Neuronal stem cell (in vitro differentiated cells): ENCODE measurements around the gene MYBBP1A.

Experiments used
- DNase-seq: peaks from one replicate; pipeline ENCODE4 v3.0.0-alpha.2; 2013; ENCODE audit warnings: low spot score
- H2AFZ ChIP-seq: one replicate; pipeline ENCODE4 v1.6.1; 2013; ENCODE audit warnings: mild to moderate bottlenecking, low read length, inconsistent platforms
- H2AK5ac ChIP-seq: 2 replicates; pipeline ENCODE4 v1.6.1; 2013; ENCODE audit warnings: low read depth, mild to moderate bottlenecking, inconsistent platforms, low read length, moderate library complexity, mixed read lengths
- H2BK120ac ChIP-seq: 2 replicates; pipeline ENCODE4 v1.6.1; 2013; ENCODE audit warnings: low read depth, mild to moderate bottlenecking, inconsistent platforms, low read length, moderate library complexity, mixed read lengths
- H2BK12ac ChIP-seq: one replicate; pipeline ENCODE4 v1.6.1; 2013; ENCODE audit warnings: low read length, inconsistent platforms
- H2BK15ac ChIP-seq: 2 replicates; pipeline ENCODE4 v1.6.1; 2013; ENCODE audit warnings: mild to moderate bottlenecking, low read length, inconsistent platforms, mixed read lengths
- H2BK5ac ChIP-seq: one replicate; pipeline ENCODE4 v1.6.1; 2013; ENCODE audit warnings: inconsistent platforms, mild to moderate bottlenecking, low read length, moderate library complexity
- H3K14ac ChIP-seq: one replicate; pipeline ENCODE4 v1.6.1; 2013; ENCODE audit warnings: low read length, inconsistent platforms
- H3K18ac ChIP-seq: 2 replicates; pipeline ENCODE4 v1.6.1; 2013; ENCODE audit warnings: low read length, inconsistent platforms
- H3K23ac ChIP-seq: 2 replicates; pipeline ENCODE4 v1.6.1; 2013; ENCODE audit warnings: low read depth, mild to moderate bottlenecking, mixed read lengths, low read length, inconsistent platforms; ENCODE audit not compliant: poor library complexity
- H3K27ac ChIP-seq: replicated peaks from 3 replicates; pipeline ENCODE4 v1.5.1; 2013; ENCODE audit warnings: low read length, inconsistent platforms
- H3K27me3 ChIP-seq, 3 experiments: 2 replicates each; pipeline ENCODE4 v1.6.1; 2013; ENCODE audit warnings: low read length in 3 of 3, mild to moderate bottlenecking in 2 of 3, inconsistent platforms in 1 of 3, low read depth in 1 of 3, mixed read lengths in 1 of 3, moderate library complexity in 1 of 3; ENCODE audit not compliant: control insufficient read depth in 3 of 3, insufficient read depth in 3 of 3
- H3K36me3 ChIP-seq, 2 donors: replicated peaks in 1 of 2; 2 replicates each; pipeline ENCODE4 v1.6.1; 2013; ENCODE audit warnings: low read length in 2 of 2; ENCODE audit not compliant: control insufficient read depth in 2 of 2, insufficient read depth in 2 of 2
- H3K4ac ChIP-seq: 2 replicates; pipeline ENCODE4 v1.6.1; 2013; ENCODE audit warnings: inconsistent platforms, mild to moderate bottlenecking, low read length, moderate library complexity
- H3K4me1 ChIP-seq, 2 donors: 1 replicate in 1 of 2; 2 replicates in 1 of 2; pipeline ENCODE4 v1.6.1; 2013; ENCODE audit warnings: low read length in 2 of 2, low read depth in 1 of 2; ENCODE audit not compliant: control insufficient read depth in 2 of 2, insufficient read depth in 1 of 2
- H3K4me2 ChIP-seq: one replicate; pipeline ENCODE4 v1.6.1; 2013; ENCODE audit warnings: mild to moderate bottlenecking, low read length, inconsistent platforms; ENCODE audit not compliant: insufficient read depth, poor library complexity, severe bottlenecking
- H3K4me3 ChIP-seq, 2 donors: 2 replicates each; pipeline ENCODE4 v1.5.1; 2013; ENCODE audit warnings: low read length in 2 of 2, mild to moderate bottlenecking in 2 of 2, inconsistent platforms in 1 of 2, moderate library complexity in 1 of 2
- H3K79me1 ChIP-seq: one replicate; pipeline ENCODE4 v1.6.1; 2013; ENCODE audit warnings: low read depth, mild to moderate bottlenecking, inconsistent platforms, low read length, moderate library complexity
- H3K9ac ChIP-seq: one replicate; pipeline ENCODE4 v1.6.1; 2013; ENCODE audit warnings: mild to moderate bottlenecking, low read depth, low read length, inconsistent platforms; ENCODE audit not compliant: poor library complexity
- H3K9me3 ChIP-seq, 2 donors: replicated peaks in 1 of 2; 2 replicates each; pipeline versions ENCODE3 to v1.6.1; 2013; ENCODE audit warnings: low read length in 2 of 2, mild to moderate bottlenecking in 2 of 2, inconsistent platforms in 1 of 2, low read depth in 1 of 2, mixed read lengths in 1 of 2, moderate library complexity in 1 of 2; ENCODE audit not compliant: control insufficient read depth in 2 of 2, insufficient read depth in 1 of 2
- H4K8ac ChIP-seq: one replicate; pipeline ENCODE4 v1.6.1; 2013; ENCODE audit warnings: low read depth, mild to moderate bottlenecking, inconsistent platforms, low read length, moderate library complexity
- H4K91ac ChIP-seq: one replicate; pipeline ENCODE4 v1.6.1; 2013; ENCODE audit warnings: low read length, low read depth, mild to moderate bottlenecking, inconsistent platforms; ENCODE audit not compliant: poor library complexity
- WGBS, 2 donors: extraction: QIAGEN DNeasy Blood & Tissue Kit; methylation state at CpG; one replicate each; pipeline ENCODE4 v1.1.7; 2013; ENCODE audit warnings: missing lambda C conversion rate in 2 of 2, mixed read lengths in 1 of 2; ENCODE audit not compliant: insufficient read length in 2 of 2, insufficient replicate concordance in 1 of 2; ENCODE audit errors: extremely low coverage in 2 of 2; 5-methylcytosine and 5-hydroxymethylcytosine counted together

Gene MYBBP1A

GRCh38 chr17:4520060-4520893, 34.9 kb downstream of the MYBBP1A start:
- no peak for DNase-seq
- peaks cover 17 to 38% of the 10 kb centered on the region in 2 donors for H3K4me1 ChIP-seq
- H3K9ac ChIP-seq, result no peak overlapping the region
- no peak overlapping the region for H3K27ac ChIP-seq
- peak overlapping the region; percentile 60 for H2BK15ac ChIP-seq
- H3K79me1 ChIP-seq, result no peaks in the 10 kb centered on the region
- peak overlapping the region; percentile 10 for H2BK5ac ChIP-seq
- H2AFZ ChIP-seq, result peak overlapping the region; percentile 68
- no peaks in the 10 kb centered on the region for H3K9me3 ChIP-seq
- H3K14ac ChIP-seq, result no peak overlapping the region
- peak overlapping the region; percentile 81 for H4K91ac ChIP-seq
- H2AK5ac ChIP-seq, result peak overlapping the region; percentile 23
- H3K27me3 ChIP-seq, result no peaks in the 10 kb centered on the region
- no peak overlapping the region for H3K4me2 ChIP-seq
- no peaks in the 10 kb centered on the region for H3K36me3 ChIP-seq
- no peak overlapping the region for H2BK12ac ChIP-seq
- H3K23ac ChIP-seq, result no peak overlapping the region
- no peak overlapping the region for H3K4me3 ChIP-seq
- no CpG with 5 or more reads among the region's 19 CpGs for WGBS, 2 donors
- no peak overlapping the region for H3K4ac ChIP-seq
- no peak overlapping the region for H2BK120ac ChIP-seq
- H3K18ac ChIP-seq, result peak overlapping the region; percentile 39
- no peak overlapping the region for H4K8ac ChIP-seq

GRCh38 chr17:4519361-4519788, 35.8 kb downstream of the MYBBP1A start:
- no peak overlapping the region for H4K91ac ChIP-seq
- no peaks in the 10 kb centered on the region for H3K79me1 ChIP-seq
- no peak overlapping the region for H4K8ac ChIP-seq
- H3K4ac ChIP-seq, result no peak overlapping the region
- no peak overlapping the region for H2BK120ac ChIP-seq
- H2BK15ac ChIP-seq, result peak overlapping the region; percentile 60
- WGBS, 2 donors, result no CpG with 5 or more reads among the region's 14 CpGs
- H2AFZ ChIP-seq, result peak overlapping the region; percentile 68
- H3K4me1 ChIP-seq, result peaks cover 26 to 47% of the 10 kb centered on the region in 2 donors
- peak overlapping the region; percentile 68 for H2AK5ac ChIP-seq
- H2BK12ac ChIP-seq, result no peak overlapping the region
- H3K18ac ChIP-seq, result peak overlapping the region; percentile 90
- H3K4me3 ChIP-seq, result no peak overlapping the region
- H3K23ac ChIP-seq, result no peak overlapping the region
- H3K36me3 ChIP-seq, result no peaks in the 10 kb centered on the region
- DNase-seq, result no peak
- H2BK5ac ChIP-seq, result peak overlapping the region; percentile 10
- H3K27me3 ChIP-seq, result no peaks in the 10 kb centered on the region
- no peak overlapping the region for H3K14ac ChIP-seq
- no peak overlapping the region for H3K27ac ChIP-seq
- no peak overlapping the region for H3K9ac ChIP-seq
- no peak overlapping the region for H3K4me2 ChIP-seq
- no peaks in the 10 kb centered on the region for H3K9me3 ChIP-seq

DNA sequence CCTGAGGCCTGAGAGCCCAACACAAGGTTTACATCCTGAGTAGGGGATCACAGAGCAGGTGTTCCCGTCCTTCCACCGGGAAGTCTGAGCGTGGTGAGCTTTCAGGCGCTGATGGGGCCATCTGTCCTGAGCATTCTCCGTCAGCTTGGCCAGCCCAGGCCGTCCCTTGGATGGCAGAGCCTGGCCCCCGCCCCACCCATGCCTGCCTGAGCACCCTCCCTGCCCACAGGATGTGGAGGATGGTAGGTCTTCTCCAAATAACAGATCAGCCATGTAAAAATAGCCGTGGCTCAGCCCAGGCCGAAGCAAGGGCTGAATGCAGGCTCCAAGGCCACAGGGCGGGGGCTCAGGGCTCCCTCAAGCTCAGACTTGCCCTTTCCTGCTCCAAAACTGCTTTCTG, 36.3 kb downstream of the MYBBP1A start:
- Histone ChIP-seq H3K9me3 (no peaks in the 10 kb centered on the region), H3K4me2 (no peak overlapping the region), H3K4me3 (no peak overlapping the region), H2BK15ac (peak overlapping the region; percentile 60), H3K27me3 (no peaks in the 10 kb centered on the region), H2BK5ac (peak overlapping the region; percentile 10), H3K9ac (no peak overlapping the region), H4K91ac (no peak overlapping the region), H2AFZ (peak overlapping the region; percentile 68), H3K4me1 (peaks cover 30 to 49% of the 10 kb centered on the region in 2 donors), H2BK120ac (no peak overlapping the region), H3K18ac (peak overlapping the region; percentile 90), H3K4ac (no peak overlapping the region), H3K79me1 (no peaks in the 10 kb centered on the region), H2AK5ac (peak overlapping the region; percentile 68), H3K14ac (no peak overlapping the region), H4K8ac (no peak overlapping the region), H3K36me3 (no peaks in the 10 kb centered on the region), H3K27ac (no peak overlapping the region), H3K23ac (no peak overlapping the region), H2BK12ac (no peak overlapping the region)
- DNase-seq, result no peak
- no CpG with 5 or more reads among the region's 10 CpGs for WGBS, 2 donors

DNA sequence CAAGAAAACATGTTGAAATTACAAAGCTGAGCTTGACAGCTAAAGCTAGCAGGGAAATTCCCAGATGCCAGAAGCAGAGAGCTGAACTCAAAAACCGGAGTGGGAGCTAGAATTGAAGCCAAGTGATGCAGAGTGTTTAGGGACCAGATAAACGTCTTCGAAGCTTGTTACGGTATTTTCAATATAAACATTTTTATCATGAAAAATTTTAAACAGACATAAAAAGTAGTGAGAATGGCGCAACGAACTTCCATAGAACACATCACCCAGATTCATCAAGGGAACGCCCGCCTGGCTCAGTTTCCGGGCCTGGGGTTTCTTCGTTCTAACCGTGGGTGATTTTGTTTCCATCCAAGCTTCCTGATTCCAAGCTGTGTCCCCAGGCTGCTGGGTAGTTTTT, 38.4 kb downstream of the MYBBP1A start:
- Histone ChIP-seq H2BK5ac (no peak overlapping the region), H2BK120ac (no peak overlapping the region), H3K4ac (no peak overlapping the region), H3K4me2 (no peak overlapping the region), H2AK5ac (no peak overlapping the region), H3K4me1 (peaks cover 24 to 38% of the 10 kb centered on the region in 2 donors), H4K8ac (no peak overlapping the region), H3K27ac (no peak overlapping the region), H3K79me1 (no peaks in the 10 kb centered on the region), H3K27me3 (peaks cover 0 to 10% (median 0%) of the 10 kb centered on the region in 3 experiments), H3K9ac (no peak overlapping the region), H4K91ac (no peak overlapping the region), H3K14ac (no peak overlapping the region), H3K18ac (no peak overlapping the region), H3K4me3 (no peak overlapping the region), H3K23ac (no peak overlapping the region), H2BK15ac (no peak overlapping the region), H2AFZ (no peak overlapping the region), H3K9me3 (no peaks in the 10 kb centered on the region), H2BK12ac (no peak overlapping the region), H3K36me3 (no peaks in the 10 kb centered on the region)
- no CpG with 5 or more reads among the region's 11 CpGs for WGBS, 2 donors
- DNase-seq, result no peak
